ENCODE results near the gene LGI4. TPM values are rescaled to one million over a fixed set of nuclear protein-coding genes. Genes with fewer than 3 reads are reported as not detected.
A peak's percentile ranks its signal among the peaks of the same experiment; 100 is the strongest.
"Not testable (repeated sequence)": the region's sequence is repeated elsewhere in the genome, so short reads cannot be mapped to it uniquely, and the experiment has no call there.

Gene LGI4
- total RNA-seq, 1 donor from 2014 or later: 16.1 TPM

- peak within 1 kb of the TSS; percentile 43 for H3K27ac Mint-ChIP-seq (ENCODE audit: unreplicated experiment)
- DNase-seq (ENCODE audit: low read depth, low spot score): no peak
- no peaks in the 10 kb centered on the region for H3K36me3 Mint-ChIP-seq (ENCODE audit: low read depth)
- peak within 1 kb of the TSS; percentile 87 for H3K4me3 Mint-ChIP-seq
- peak; percentile 26 for TF ChIP-seq CTCF (conservative IDR thresholded peaks at IDR 0.05)
- peaks cover 36% of the 10 kb centered on the region for H3K4me1 Mint-ChIP-seq
- peaks cover 84% of the 10 kb centered on the region for H3K27me3 Mint-ChIP-seq (ENCODE audit: low read depth)
- H3K9me3 Mint-ChIP-seq: no peaks in the 10 kb centered on the region
Measured at GRCh38 chr19:35154525-35155406, 19.9 kb upstream of the LGI4 start, which contains the start of gene FXYD5. FXYD5 (plus strand) TSS chr19:35154735; CDS start chr19:35155551, 816 bp downstream.

- Mint-ChIP-seq H3K9me3 (no peaks in the 10 kb centered on the region), H3K27me3 (ENCODE audit: low read depth) (peaks cover 84% of the 10 kb centered on the region), H3K27ac (ENCODE audit: unreplicated experiment) (no peak overlapping the region), H3K4me1 (peaks cover 32% of the 10 kb centered on the region), H3K4me3 (peak overlapping the region; percentile 87), H3K36me3 (ENCODE audit: low read depth) (no peaks in the 10 kb centered on the region)
- TF ChIP-seq CTCF (conservative IDR thresholded peaks at IDR 0.05): peak; percentile 70
- peak; percentile 57 for DNase-seq (ENCODE audit: low read depth, low spot score)
Measured at GRCh38 chr19:35153701-35154524, 19.1 kb upstream of the LGI4 start.

GRCh38 chr19:35153129-35153522 is 18.3 kb upstream of the LGI4 start:
- not testable (repeated sequence) for H3K36me3 Mint-ChIP-seq (ENCODE audit: low read depth); H3K4me3 Mint-ChIP-seq; H3K27ac Mint-ChIP-seq (ENCODE audit: unreplicated experiment); DNase-seq (ENCODE audit: low read depth, low spot score); H3K9me3 Mint-ChIP-seq
- H3K4me1 Mint-ChIP-seq: peaks cover 32% of the 10 kb centered on the region
- H3K27me3 Mint-ChIP-seq (ENCODE audit: low read depth): peaks cover 81% of the 10 kb centered on the region

GRCh38 chr19:35151273-35152065 is 16.6 kb upstream of the LGI4 start:
- Mint-ChIP-seq H3K4me3 (no peak overlapping the region), H3K36me3 (ENCODE audit: low read depth) (no peaks in the 10 kb centered on the region), H3K4me1 (peaks cover 32% of the 10 kb centered on the region), H3K27me3 (ENCODE audit: low read depth) (peaks cover 79% of the 10 kb centered on the region), H3K9me3 (no peaks in the 10 kb centered on the region), H3K27ac (ENCODE audit: unreplicated experiment) (no peak overlapping the region)
- TF ChIP-seq CTCF (conservative IDR thresholded peaks at IDR 0.05): no peak
- no peak for DNase-seq (ENCODE audit: low read depth, low spot score)

- Mint-ChIP-seq H3K27ac (ENCODE audit: unreplicated experiment) (peak overlapping the region; percentile 1), H3K27me3 (ENCODE audit: low read depth) (peaks cover 77% of the 10 kb centered on the region), H3K36me3 (ENCODE audit: low read depth) (no peaks in the 10 kb centered on the region), H3K4me3 (peak overlapping the region; percentile 41), H3K4me1 (peaks cover 32% of the 10 kb centered on the region), H3K9me3 (no peaks in the 10 kb centered on the region)
- DNase-seq (ENCODE audit: low read depth, low spot score): no peak
- no peak for TF ChIP-seq CTCF (conservative IDR thresholded peaks at IDR 0.05)
Measured at GRCh38 chr19:35150445-35150844, 15.6 kb upstream of the LGI4 start.

Measured in neural crest cell (in vitro differentiated cells).